Bronchial epithelial cell (primary cell): ENCODE results near the gene DNAJC9. TPM values are rescaled to one million over a fixed set of nuclear protein-coding genes. Genes with fewer than 3 reads are reported as not detected.

Experiments
- total RNA-seq: library from RNA; depleted of rRNA; stranded (reverse); fragments of >200 nt; gene quantifications from 2 replicates; pipeline ENCODE4 v1.2.1, GENCODE V29; 2014

The DNAJC9 gene
- total RNA-seq, 1 donor from 2014 or later: 35.0 TPM

Other genes starting within 250 kb of the DNAJC9 start
- 138 and 173 TPM in 2 replicates for gene P4HA1, start 150.4 kb downstream of the DNAJC9 start, total RNA-seq
- 0.64 and 1.1 TPM in 2 replicates for gene NUDT13, start 136.8 kb downstream of the DNAJC9 start, total RNA-seq
- 16.8 and 17.6 TPM in 2 replicates for gene ECD, start 79.2 kb downstream of the DNAJC9 start, total RNA-seq
- gene FAM149B1, start 79.1 kb downstream of the DNAJC9 start, total RNA-seq: 17.6 and 24.3 TPM in 2 replicates
- 77.6 and 81.6 TPM in 2 replicates for gene MRPS16, start 5.4 kb upstream of the DNAJC9 start, total RNA-seq
- gene CFAP70, start 111.6 kb upstream of the DNAJC9 start, total RNA-seq: 0.79 and 2.4 TPM in 2 replicates
- 88.7 and 106 TPM in 2 replicates for gene ANXA7, start 166.8 kb upstream of the DNAJC9 start, total RNA-seq
- gene MSS51, start 186.3 kb upstream of the DNAJC9 start, total RNA-seq: 0.90 and 1.1 TPM in 2 replicates
- gene PPP3CB, start 248.8 kb upstream of the DNAJC9 start, total RNA-seq: 20.6 and 24.7 TPM in 2 replicates